Endothelial cell (in vitro differentiated cells): ENCODE results near the gene CTSL. TPM values are rescaled to one million over a fixed set of nuclear protein-coding genes. Genes with fewer than 3 reads are reported as not detected.

Experiments used
- DNase-seq: peaks from one replicate; pipeline ENCODE4 v3.0.0; 2021; ENCODE audit warnings: low spot score
- H3K27ac Mint-ChIP-seq: one replicate; pipeline ENCODE4 v1.8.0; 2021; ENCODE audit warnings: mixed read lengths, inconsistent platforms; ENCODE audit not compliant: unreplicated experiment
- H3K27me3 Mint-ChIP-seq: one replicate; pipeline ENCODE4 v1.8.0; 2021; ENCODE audit warnings: mild to moderate bottlenecking, moderate library complexity, mixed read lengths, inconsistent platforms; ENCODE audit not compliant: unreplicated experiment
- H3K36me3 Mint-ChIP-seq: one replicate; pipeline ENCODE4 v1.8.0; 2021; ENCODE audit warnings: mild to moderate bottlenecking, low read depth, mixed read lengths, inconsistent platforms; ENCODE audit not compliant: unreplicated experiment
- H3K4me1 Mint-ChIP-seq: one replicate; pipeline ENCODE4 v1.8.0; 2021; ENCODE audit warnings: mild to moderate bottlenecking, mixed read lengths, inconsistent platforms; ENCODE audit not compliant: unreplicated experiment
- H3K4me3 Mint-ChIP-seq: one replicate; pipeline ENCODE4 v1.8.0; 2021; ENCODE audit warnings: mild to moderate bottlenecking, mixed read lengths, inconsistent platforms; ENCODE audit not compliant: unreplicated experiment
- H3K9me3 Mint-ChIP-seq: one replicate; pipeline ENCODE4 v1.8.0; 2021; ENCODE audit warnings: mixed read lengths, inconsistent platforms; ENCODE audit not compliant: unreplicated experiment
- CTCF ChIP-seq: fragments of 200-600 bp; sonication (generic); IDR thresholded peaks from one replicate; pipeline ENCODE4 v1.5.0; 2021; ENCODE audit warnings: antibody characterized with exemption; ENCODE audit not compliant: unreplicated experiment
- total RNA-seq: library from RNA; stranded (reverse); fragmentation: NEBNext Ultra II Directional; extraction: Animal tissue kit (Norgen Biotek cat#: 25700); gene quantifications from one replicate; pipeline ENCODE4 v1.2.1, GENCODE V29; 2021; ENCODE audit not compliant: unreplicated experiment

CTSL gene
- total RNA-seq, 1 donor from 2014 or later = 90.6 TPM

GRCh38 chr9:87732344-87732743, 6.4 kb downstream of the CTSL start:
- DNase-seq = no peak
- no peaks in the 10 kb centered on the region for H3K9me3 Mint-ChIP-seq
- peaks cover 9% of the 10 kb centered on the region for H3K36me3 Mint-ChIP-seq
- no peak for TF ChIP-seq CTCF
- peaks cover 7% of the 10 kb centered on the region for H3K4me1 Mint-ChIP-seq
- H3K4me3 Mint-ChIP-seq = no peak overlapping the region
- no peak overlapping the region for H3K27ac Mint-ChIP-seq
- no peaks in the 10 kb centered on the region for H3K27me3 Mint-ChIP-seq

GRCh38 chr9:87732756-87733155, 6.8 kb downstream of the CTSL start:
- H3K27ac Mint-ChIP-seq = no peak overlapping the region
- peaks cover 6% of the 10 kb centered on the region for H3K4me1 Mint-ChIP-seq
- DNase-seq = no peak
- no peaks in the 10 kb centered on the region for H3K27me3 Mint-ChIP-seq
- H3K4me3 Mint-ChIP-seq = no peak overlapping the region
- peaks cover 7% of the 10 kb centered on the region for H3K36me3 Mint-ChIP-seq
- TF ChIP-seq CTCF = no peak
- no peaks in the 10 kb centered on the region for H3K9me3 Mint-ChIP-seq

- H3K4me3 Mint-ChIP-seq = no peak overlapping the region
- H3K27me3 Mint-ChIP-seq = no peaks in the 10 kb centered on the region
- H3K9me3 Mint-ChIP-seq = no peaks in the 10 kb centered on the region
- peaks cover 5% of the 10 kb centered on the region for H3K4me1 Mint-ChIP-seq
- TF ChIP-seq CTCF = no peak
- peaks cover 4% of the 10 kb centered on the region for H3K36me3 Mint-ChIP-seq
- no peak for DNase-seq
- no peak overlapping the region for H3K27ac Mint-ChIP-seq
These were observed 7.5 kb downstream of the CTSL start for GRCh38 chr9:87733273-87734052.

GRCh38 chr9:87734106-87734505, 8.2 kb downstream of the CTSL start:
- Mint-ChIP-seq H3K9me3 (no peaks in the 10 kb centered on the region), H3K36me3 (peaks cover 4% of the 10 kb centered on the region), H3K27ac (no peak overlapping the region), H3K4me1 (peaks cover 5% of the 10 kb centered on the region), H3K4me3 (no peak overlapping the region), H3K27me3 (no peaks in the 10 kb centered on the region)
- TF ChIP-seq CTCF = no peak
- DNase-seq = no peak

GRCh38 chr9:87739546-87739945, 13.6 kb downstream of the CTSL start:
- no peaks in the 10 kb centered on the region for H3K9me3 Mint-ChIP-seq
- H3K4me1 Mint-ChIP-seq = peaks cover 2% of the 10 kb centered on the region
- H3K27me3 Mint-ChIP-seq = no peaks in the 10 kb centered on the region
- H3K4me3 Mint-ChIP-seq = no peak overlapping the region
- H3K36me3 Mint-ChIP-seq = no peaks in the 10 kb centered on the region
- H3K27ac Mint-ChIP-seq = no peak overlapping the region
- DNase-seq = no peak
- no peak for TF ChIP-seq CTCF
